CD4-positive, alpha-beta T cell treated with Interleukin-17A for 1 hour (primary cell): ENCODE results near the gene SLF2.

ENCODE experiments used
- DNase-seq: peaks from one replicate; pipeline ENCODE4 v3.0.0-alpha.2; 2020

Gene SLF2

GRCh38 chr10:100901051-100901450, 11.7 kb upstream of the SLF2 start:
- DNase-seq = no peak

- no peak for DNase-seq
Measured at GRCh38 chr10:100902622-100903021, 10.1 kb upstream of the SLF2 start.

- DNase-seq = no peak
Measured at GRCh38 chr10:100904917-100905316, 7.8 kb upstream of the SLF2 start.

GRCh38 chr10:100907175-100907574, 5.6 kb upstream of the SLF2 start:
- DNase-seq = no peak

GRCh38 chr10:100907773-100908363, 4.9 kb upstream of the SLF2 start:
- DNase-seq = no peak

- DNase-seq = no peak
Measured at GRCh38 chr10:100908378-100908777, 4.4 kb upstream of the SLF2 start.

GRCh38 chr10:100909501-100910263, 3.1 kb upstream of the SLF2 start:
- DNase-seq = no peak

- DNase-seq = no peak
Measured at GRCh38 chr10:100911472-100911871, 1.3 kb upstream of the SLF2 start.

GRCh38 chr10:100912013-100912604, 654 bp upstream of the SLF2 start:
- no peak for DNase-seq

GRCh38 chr10:100913470-100913865, 705 bp downstream of the SLF2 start:
- DNase-seq = no peak

GRCh38 chr10:100917071-100917470, 4.3 kb downstream of the SLF2 start:
- no peak for DNase-seq

- DNase-seq = no peak
Measured at GRCh38 chr10:100923580-100923979, 10.8 kb downstream of the SLF2 start.

GRCh38 chr10:100927266-100927665, 14.5 kb downstream of the SLF2 start:
- DNase-seq = no peak

GRCh38 chr10:100928039-100928438, 15.3 kb downstream of the SLF2 start:
- no peak for DNase-seq

- no peak for DNase-seq
Measured at GRCh38 chr10:100930368-100930767, 17.6 kb downstream of the SLF2 start.

GRCh38 chr10:100934084-100934659, 21.4 kb downstream of the SLF2 start:
- peak; percentile 20 for DNase-seq

- DNase-seq = no peak
Measured at GRCh38 chr10:100939763-100940344, 27.1 kb downstream of the SLF2 start.

GRCh38 chr10:100942229-100942628, 29.5 kb downstream of the SLF2 start:
- DNase-seq = no peak

- DNase-seq = no peak
Measured at GRCh38 chr10:100943508-100943907, 30.7 kb downstream of the SLF2 start.

GRCh38 chr10:100945754-100946153, 33.0 kb downstream of the SLF2 start:
- DNase-seq = no peak

GRCh38 chr10:100948916-100949315, 36.2 kb downstream of the SLF2 start:
- DNase-seq = no peak

- DNase-seq = no peak
Measured at GRCh38 chr10:100960251-100960650, 47.5 kb downstream of the SLF2 start.

GRCh38 chr10:100962351-100963080, 49.8 kb downstream of the SLF2 start:
- no peak for DNase-seq
